Tibial nerve (tissue), 4 donors: ENCODE measurements around the gene TRMU.

ENCODE experiments used
- CTCF ChIP-seq, 5 experiments: fragments of 200-600 bp in 3 of 5; fragments of 450-650 bp in 2 of 5; sonication (generic) in 3 of 5; IDR thresholded peaks; one replicate each; pipeline ENCODE4 v1.5.1; 2016 to 2019; ENCODE audit warnings: antibody characterized with exemption in 5 of 5, mild to moderate bottlenecking in 3 of 5, moderate library complexity in 2 of 5
- EP300 ChIP-seq, 2 donors: sonication (generic); formaldehyde crosslinking; IDR thresholded peaks; one replicate each; pipeline ENCODE4 v1.6.1; 2017; ENCODE audit warnings: antibody characterized with exemption in 2 of 2, mild to moderate bottlenecking in 1 of 2

- no peak for TF ChIP-seq CTCF (IDR thresholded peaks at IDR 0.05)
- no peak for TF ChIP-seq EP300 (IDR thresholded peaks at IDR 0.05)
Measured at GRCh38 chr22:46338636-46339035, 3.1 kb downstream of the TRMU start.
